SK-N-SH treated with all-trans-retinoic acid at 6 μM for 48 hours (cell line): ENCODE data around the gene IRAK4.
A peak's percentile ranks its signal among the peaks of the same experiment; 100 is the strongest.

ENCODE experiments used
- ATAC-seq: fragments of 200-7000 bp; cut with Tn5 transposase; 3 replicates; pipeline ENCODE4 v1.9.1; 2020; ENCODE audit warnings: mild to moderate bottlenecking, moderate library complexity
- ARNTL ChIP-seq: fragments of 450-650 bp; formaldehyde crosslinking; IDR thresholded peaks from 2 replicates; pipeline ENCODE4 v1.5.0; 2020; ENCODE audit warnings: low read depth, mild to moderate bottlenecking, moderate library complexity, borderline replicate concordance
- BACH2 ChIP-seq: fragments of 250-450 bp; sonication (Bioruptor Pico); IDR thresholded peaks from 2 replicates; pipeline ENCODE4 v1.9.0; 2021; ENCODE audit warnings: mild to moderate bottlenecking, borderline replicate concordance
- CREB5 ChIP-seq: fragments of 250-450 bp; sonication (Bioruptor Pico); IDR thresholded peaks from 2 replicates; pipeline ENCODE4 v1.5.1; 2020; ENCODE audit warnings: low read depth, mild to moderate bottlenecking, moderate library complexity
- CSDC2 ChIP-seq: fragments of 250-450 bp; sonication (Bioruptor Pico); IDR thresholded peaks from 2 replicates; pipeline ENCODE4 v1.5.0; 2020; ENCODE audit warnings: mild to moderate bottlenecking, moderate library complexity
- CSRNP3 ChIP-seq: fragments of 250-450 bp; sonication (Bioruptor Pico); IDR thresholded peaks from 2 replicates; pipeline ENCODE4 v1.5.1; 2021; ENCODE audit warnings: mild to moderate bottlenecking, moderate library complexity
- ESRRG ChIP-seq: fragments of 250-450 bp; sonication (Bioruptor Pico); IDR thresholded peaks from 2 replicates; pipeline ENCODE4 v1.6.1; 2021; ENCODE audit warnings: mild to moderate bottlenecking
- GLIS3 ChIP-seq: fragments of 250-450 bp; sonication (Bioruptor Pico); IDR thresholded peaks from 2 replicates; pipeline ENCODE4 v1.5.0; 2020; ENCODE audit warnings: mild to moderate bottlenecking, moderate library complexity
- ISL1 ChIP-seq: fragments of 250-450 bp; sonication (Bioruptor Pico); IDR thresholded peaks from 2 replicates; pipeline ENCODE4 v2.1.2; 2022; ENCODE audit warnings: mild to moderate bottlenecking, moderate library complexity
- OSR1 ChIP-seq: fragments of 250-450 bp; sonication (Bioruptor Pico); IDR thresholded peaks from 2 replicates; pipeline ENCODE4 v1.8.0; 2022; ENCODE audit warnings: moderate library complexity, mild to moderate bottlenecking, inconsistent platforms
- PATZ1 ChIP-seq: fragments of 250-450 bp; sonication (Bioruptor Pico); IDR thresholded peaks from 2 replicates; pipeline ENCODE4 v1.8.0; 2020; ENCODE audit warnings: mild to moderate bottlenecking, moderate library complexity, borderline replicate concordance
- PPARA ChIP-seq: fragments of 250-450 bp; sonication (Bioruptor Pico); IDR thresholded peaks from 2 replicates; pipeline ENCODE4 v1.5.0; 2020; ENCODE audit warnings: mild to moderate bottlenecking, borderline replicate concordance
- RARB ChIP-seq: fragments of 250-450 bp; sonication (Bioruptor Pico); IDR thresholded peaks from 2 replicates; pipeline ENCODE4 v1.8.0; 2021; ENCODE audit warnings: mild to moderate bottlenecking, moderate library complexity
- SNAI2 ChIP-seq: fragments of 250-450 bp; sonication (Bioruptor Pico); IDR thresholded peaks from 2 replicates; pipeline ENCODE4 v1.5.0; 2020; ENCODE audit warnings: mild to moderate bottlenecking, moderate library complexity
- TCF4 ChIP-seq: fragments of 250-450 bp; sonication (Bioruptor Pico); IDR thresholded peaks from 2 replicates; pipeline ENCODE4 v1.8.0; 2021; ENCODE audit warnings: mild to moderate bottlenecking, moderate library complexity, borderline replicate concordance
- TOX ChIP-seq: fragments of 250-450 bp; sonication (Bioruptor Pico); IDR thresholded peaks from 2 replicates; pipeline ENCODE4 v1.8.0; 2021; ENCODE audit warnings: mild to moderate bottlenecking, moderate library complexity, borderline replicate concordance
- TSHZ2 ChIP-seq: fragments of 250-450 bp; sonication (Bioruptor Pico); IDR thresholded peaks from 2 replicates; pipeline ENCODE4 v1.5.0; 2020; ENCODE audit warnings: mild to moderate bottlenecking, moderate library complexity
- ZC3H10 ChIP-seq: fragments of 250-450 bp; sonication (Bioruptor Pico); IDR thresholded peaks from 2 replicates; pipeline ENCODE4 v1.5.1; 2021; ENCODE audit warnings: mild to moderate bottlenecking, moderate library complexity
- ZFP3 ChIP-seq: fragments of 250-450 bp; sonication (Bioruptor Pico); IDR thresholded peaks from 2 replicates; pipeline ENCODE4 v1.5.0; 2020; ENCODE audit warnings: mild to moderate bottlenecking, moderate library complexity
- ZFP30 ChIP-seq: fragments of 450-650 bp; formaldehyde crosslinking; IDR thresholded peaks from 2 replicates; pipeline ENCODE4 v1.5.0; 2022; ENCODE audit warnings: mild to moderate bottlenecking, moderate library complexity
- ZNF565 ChIP-seq: fragments of 450-650 bp; formaldehyde crosslinking; conservative IDR thresholded peaks from 2 replicates; pipeline ENCODE4 v1.5.0; 2020; ENCODE audit warnings: low read depth, mild to moderate bottlenecking, moderate library complexity
- ZNF70 ChIP-seq: fragments of 450-650 bp; formaldehyde crosslinking; IDR thresholded peaks from 2 replicates; pipeline ENCODE4 v1.5.0; 2020; ENCODE audit warnings: mild to moderate bottlenecking, moderate library complexity
- ZNF8 ChIP-seq: fragments of 450-650 bp; formaldehyde crosslinking; IDR thresholded peaks from 2 replicates; pipeline ENCODE4 v1.5.0; 2020; ENCODE audit warnings: mild to moderate bottlenecking, moderate library complexity

Gene IRAK4

GRCh38 chr12:43758728-43759563, at the start of gene IRAK4, which contains the start of gene PUS7L:
Gene IRAK4, plus strand, starts transcription at chr12:43758951. Its CDS starts 9,161 bp downstream, at chr12:43768112.
Gene PUS7L, minus strand, starts transcription at chr12:43758790. Its CDS starts 3,545 bp downstream, at chr12:43755245.
- ATAC-seq: peak; percentile 97
- TF ChIP-seq TCF4 (CRISPR knock-in tag) (no peak), OSR1 (CRISPR knock-in tag) (no peak), CREB5 (CRISPR knock-in tag) (no peak), ESRRG (CRISPR knock-in tag) (no peak), TOX (CRISPR knock-in tag) (no peak), CSRNP3 (no peak), ZNF565 (CRISPR knock-in tag) (no peak)

- ATAC-seq: no peak
- TF ChIP-seq ZNF8 (CRISPR knock-in tag): no peak
- no peak for TF ChIP-seq ISL1
- no peak for TF ChIP-seq ESRRG (CRISPR knock-in tag)
- no peak for TF ChIP-seq SNAI2
- no peak for TF ChIP-seq TSHZ2 (CRISPR knock-in tag)
- TF ChIP-seq GLIS3 (CRISPR knock-in tag): no peak
- TF ChIP-seq ZFP30: no peak
These were observed 47.4 kb upstream of the IRAK4 start for GRCh38 chr12:43711348-43711747.

GRCh38 chr12:43722621-43723020, 36.1 kb upstream of the IRAK4 start:
- ATAC-seq: no peak
- TF ChIP-seq ZC3H10 (CRISPR knock-in tag) (no peak), SNAI2 (no peak), RARB (CRISPR knock-in tag) (no peak), CSDC2 (CRISPR knock-in tag) (no peak), ZFP30 (no peak), ZNF70 (no peak), ZNF8 (CRISPR knock-in tag) (no peak), TCF4 (CRISPR knock-in tag) (no peak), TOX (CRISPR knock-in tag) (no peak), BACH2 (CRISPR knock-in tag) (no peak), GLIS3 (CRISPR knock-in tag) (no peak), ZNF565 (CRISPR knock-in tag) (no peak), ISL1 (no peak), PPARA (no peak), ZFP3 (CRISPR knock-in tag) (no peak), TSHZ2 (CRISPR knock-in tag) (no peak)
- TF ChIP-seq, all 23 proteins: peak for 0

GRCh38 chr12:43723134-43723533, 35.6 kb upstream of the IRAK4 start:
- ATAC-seq: no peak
- TF ChIP-seq ZNF565 (CRISPR knock-in tag) (no peak), ESRRG (CRISPR knock-in tag) (no peak), TSHZ2 (CRISPR knock-in tag) (no peak), TCF4 (CRISPR knock-in tag) (no peak), BACH2 (CRISPR knock-in tag) (no peak), ARNTL (CRISPR knock-in tag) (no peak), PATZ1 (CRISPR knock-in tag) (no peak), ZFP3 (CRISPR knock-in tag) (no peak), ZNF8 (CRISPR knock-in tag) (no peak)
